ENCODE data around the gene FRMD8.

DNA sequence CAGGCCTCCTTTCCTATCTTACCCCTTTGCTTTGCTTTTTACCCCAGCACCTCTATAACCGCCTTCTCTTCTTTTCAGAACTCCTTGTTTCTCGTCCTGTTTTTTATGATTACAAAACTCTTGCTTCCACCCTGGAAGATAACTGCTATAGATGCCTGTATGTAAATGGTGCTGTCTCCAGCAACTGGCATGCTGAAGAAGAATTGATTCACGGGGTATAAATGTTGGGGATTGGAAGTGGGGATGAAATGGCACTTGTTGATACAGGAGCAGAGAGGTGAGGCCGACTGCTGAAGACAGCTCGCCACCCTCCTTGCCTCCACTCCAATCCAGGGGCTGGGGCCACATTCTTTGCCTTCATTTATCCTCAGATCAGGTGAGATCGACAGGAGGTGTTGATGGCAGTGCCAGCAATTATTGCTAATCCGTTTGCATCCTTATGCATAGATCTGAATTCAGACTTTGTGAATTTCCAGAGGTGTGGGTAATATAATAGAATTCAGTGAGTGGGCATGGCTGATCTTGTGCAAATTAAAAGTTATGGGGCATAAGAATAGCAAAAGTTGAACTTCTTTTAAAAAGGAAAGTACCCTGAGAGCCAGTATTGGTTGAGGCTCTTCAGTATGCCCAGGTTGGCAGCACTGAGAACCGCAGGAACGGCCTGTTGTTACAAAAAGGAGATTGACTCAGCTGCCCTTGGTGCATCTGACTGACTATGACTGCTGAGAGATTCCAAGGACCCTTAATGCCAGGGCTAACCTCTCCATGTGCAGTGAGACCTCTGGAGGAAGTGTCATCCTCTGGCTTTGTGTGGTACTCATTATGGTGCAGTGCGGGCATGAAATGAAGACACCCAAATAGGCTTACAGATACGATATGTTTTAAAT, 41.5 kb downstream of the FRMD8 start:
- TF ChIP-seq, protein P1, sequence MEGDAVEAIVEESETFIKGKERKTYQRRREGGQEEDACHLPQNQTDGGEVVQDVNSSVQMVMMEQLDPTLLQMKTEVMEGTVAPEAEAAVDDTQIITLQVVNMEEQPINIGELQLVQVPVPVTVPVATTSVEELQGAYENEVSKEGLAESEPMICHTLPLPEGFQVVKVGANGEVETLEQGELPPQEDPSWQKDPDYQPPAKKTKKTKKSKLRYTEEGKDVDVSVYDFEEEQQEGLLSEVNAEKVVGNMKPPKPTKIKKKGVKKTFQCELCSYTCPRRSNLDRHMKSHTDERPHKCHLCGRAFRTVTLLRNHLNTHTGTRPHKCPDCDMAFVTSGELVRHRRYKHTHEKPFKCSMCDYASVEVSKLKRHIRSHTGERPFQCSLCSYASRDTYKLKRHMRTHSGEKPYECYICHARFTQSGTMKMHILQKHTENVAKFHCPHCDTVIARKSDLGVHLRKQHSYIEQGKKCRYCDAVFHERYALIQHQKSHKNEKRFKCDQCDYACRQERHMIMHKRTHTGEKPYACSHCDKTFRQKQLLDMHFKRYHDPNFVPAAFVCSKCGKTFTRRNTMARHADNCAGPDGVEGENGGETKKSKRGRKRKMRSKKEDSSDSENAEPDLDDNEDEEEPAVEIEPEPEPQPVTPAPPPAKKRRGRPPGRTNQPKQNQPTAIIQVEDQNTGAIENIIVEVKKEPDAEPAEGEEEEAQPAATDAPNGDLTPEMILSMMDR (IDR thresholded peaks at IDR 0.05; ENCODE audit: poor library complexity), result no peak
- TF ChIP-seq EZH2phosphoT487 (IDR thresholded peaks at IDR 0.05; ENCODE audit: low read depth, severe bottlenecking, unreplicated experiment), result no peak
- TF ChIP-seq EZH2 (IDR thresholded peaks at IDR 0.05; ENCODE audit: borderline replicate concordance), result no peak
